Fibroblast of lung (primary cell): ENCODE results near the gene RANBP1.

ENCODE experiments used
- EZH2 ChIP-seq: IDR thresholded peaks from 2 replicates; pipeline ENCODE4 v1.5.1; 2012; ENCODE audit warnings: low read length, control low read depth, mild to moderate bottlenecking; ENCODE audit errors: missing control alignments
- TF ChIP-seq, protein P1 (sequence below), 2 donors: IDR thresholded peaks in 1 of 2; conservative IDR thresholded peaks in 1 of 2; 1 replicate in 1 of 2; 2 replicates in 1 of 2; pipeline ENCODE4 v1.5.1; 2011 to 2012; ENCODE audit warnings: low read length in 2 of 2, control low read depth in 1 of 2, inconsistent platforms in 1 of 2, low read depth in 1 of 2, mild to moderate bottlenecking in 1 of 2

DNA sequence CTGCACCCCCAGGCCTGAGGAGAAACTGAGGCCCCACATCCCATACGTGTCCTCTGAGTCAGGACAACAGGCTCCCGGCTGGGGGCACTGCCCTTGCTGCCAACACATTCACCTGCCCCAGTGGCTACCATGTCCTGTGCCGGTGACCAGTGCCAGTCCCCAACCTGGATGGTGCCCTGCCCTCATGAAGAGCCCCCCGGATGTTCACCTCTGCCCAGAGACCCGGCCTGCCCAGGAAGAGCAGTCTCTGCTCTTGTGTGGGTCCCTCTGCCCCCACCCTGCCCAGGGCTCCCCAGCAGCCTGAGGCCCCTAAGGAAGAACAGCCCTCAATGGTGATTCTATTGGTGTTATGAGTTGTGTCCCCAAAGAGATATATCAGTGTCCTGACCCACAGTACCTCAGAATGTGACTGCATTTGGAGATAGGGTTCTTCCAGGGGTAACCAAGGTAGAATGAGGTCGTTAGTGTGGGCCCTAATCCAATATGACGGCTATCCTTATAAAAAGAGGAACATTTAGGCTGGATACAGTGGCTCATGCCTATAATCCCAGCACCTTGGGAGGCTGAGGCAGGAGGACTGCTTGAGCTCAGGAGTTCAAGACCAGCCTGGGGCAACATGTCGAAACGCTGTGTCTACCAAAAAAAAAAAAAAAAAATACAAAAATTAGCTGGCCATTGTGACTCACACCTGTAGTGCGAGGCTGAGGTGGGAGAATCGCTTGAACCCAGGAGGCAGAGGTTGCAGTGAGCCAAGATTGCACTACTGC, 49.1 kb upstream of the RANBP1 start:
- TF ChIP-seq, protein P1, sequence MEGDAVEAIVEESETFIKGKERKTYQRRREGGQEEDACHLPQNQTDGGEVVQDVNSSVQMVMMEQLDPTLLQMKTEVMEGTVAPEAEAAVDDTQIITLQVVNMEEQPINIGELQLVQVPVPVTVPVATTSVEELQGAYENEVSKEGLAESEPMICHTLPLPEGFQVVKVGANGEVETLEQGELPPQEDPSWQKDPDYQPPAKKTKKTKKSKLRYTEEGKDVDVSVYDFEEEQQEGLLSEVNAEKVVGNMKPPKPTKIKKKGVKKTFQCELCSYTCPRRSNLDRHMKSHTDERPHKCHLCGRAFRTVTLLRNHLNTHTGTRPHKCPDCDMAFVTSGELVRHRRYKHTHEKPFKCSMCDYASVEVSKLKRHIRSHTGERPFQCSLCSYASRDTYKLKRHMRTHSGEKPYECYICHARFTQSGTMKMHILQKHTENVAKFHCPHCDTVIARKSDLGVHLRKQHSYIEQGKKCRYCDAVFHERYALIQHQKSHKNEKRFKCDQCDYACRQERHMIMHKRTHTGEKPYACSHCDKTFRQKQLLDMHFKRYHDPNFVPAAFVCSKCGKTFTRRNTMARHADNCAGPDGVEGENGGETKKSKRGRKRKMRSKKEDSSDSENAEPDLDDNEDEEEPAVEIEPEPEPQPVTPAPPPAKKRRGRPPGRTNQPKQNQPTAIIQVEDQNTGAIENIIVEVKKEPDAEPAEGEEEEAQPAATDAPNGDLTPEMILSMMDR (conservative IDR thresholded peaks at IDR 0.05 in 1 of 2, IDR thresholded peaks at IDR 0.05 in 1 of 2; ENCODE audit: low read depth in 1 of 2, low read length in 2 of 2) = no peak
- TF ChIP-seq EZH2 = no peak
